GM19467 (cell line): Measurements from ENCODE around the gene ZNF318.
"Not testable (repeated sequence)": the region's sequence is repeated elsewhere in the genome, so short reads cannot be mapped to it uniquely, and the experiment has no call there.

Experiments used
- ATAC-seq: cut with Tn5 transposase; IDR thresholded peaks from one replicate; pipeline ENCODE4 v1.9.1; 2021; ENCODE audit warnings: mild to moderate bottlenecking, moderate library complexity; ENCODE audit not compliant: unreplicated experiment

The ZNF318 gene, protein sequence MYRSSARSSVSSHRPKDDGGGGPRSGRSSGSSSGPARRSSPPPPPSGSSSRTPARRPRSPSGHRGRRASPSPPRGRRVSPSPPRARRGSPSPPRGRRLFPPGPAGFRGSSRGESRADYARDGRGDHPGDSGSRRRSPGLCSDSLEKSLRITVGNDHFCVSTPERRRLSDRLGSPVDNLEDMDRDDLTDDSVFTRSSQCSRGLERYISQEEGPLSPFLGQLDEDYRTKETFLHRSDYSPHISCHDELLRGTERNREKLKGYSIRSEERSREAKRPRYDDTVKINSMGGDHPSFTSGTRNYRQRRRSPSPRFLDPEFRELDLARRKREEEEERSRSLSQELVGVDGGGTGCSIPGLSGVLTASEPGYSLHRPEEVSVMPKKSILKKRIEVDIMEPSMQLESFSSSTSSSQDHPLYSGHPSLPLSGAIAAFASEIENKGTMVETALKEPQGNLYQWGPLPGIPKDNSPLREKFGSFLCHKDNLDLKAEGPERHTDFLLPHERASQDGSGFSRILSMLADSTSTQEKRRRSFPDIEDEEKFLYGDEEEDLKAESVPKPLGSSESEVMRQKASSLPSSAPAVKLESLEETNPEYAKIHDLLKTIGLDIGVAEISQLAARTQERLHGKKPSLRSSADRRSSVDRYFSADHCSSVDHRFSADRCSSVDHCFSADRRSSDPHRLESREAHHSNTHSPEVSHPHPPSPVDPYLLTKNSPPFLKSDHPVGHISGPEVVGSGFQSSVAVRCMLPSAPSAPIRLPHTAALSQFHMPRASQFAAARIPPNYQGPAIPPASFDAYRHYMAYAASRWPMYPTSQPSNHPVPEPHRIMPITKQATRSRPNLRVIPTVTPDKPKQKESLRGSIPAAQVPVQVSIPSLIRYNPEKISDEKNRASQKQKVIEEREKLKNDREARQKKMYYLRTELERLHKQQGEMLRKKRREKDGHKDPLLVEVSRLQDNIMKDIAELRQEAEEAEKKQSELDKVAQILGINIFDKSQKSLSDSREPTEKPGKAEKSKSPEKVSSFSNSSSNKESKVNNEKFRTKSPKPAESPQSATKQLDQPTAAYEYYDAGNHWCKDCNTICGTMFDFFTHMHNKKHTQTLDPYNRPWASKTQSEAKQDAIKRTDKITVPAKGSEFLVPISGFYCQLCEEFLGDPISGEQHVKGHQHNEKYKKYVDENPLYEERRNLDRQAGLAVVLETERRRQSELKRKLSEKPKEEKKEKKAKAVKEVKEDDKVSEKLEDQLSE (N-terminal part only)

DNA sequence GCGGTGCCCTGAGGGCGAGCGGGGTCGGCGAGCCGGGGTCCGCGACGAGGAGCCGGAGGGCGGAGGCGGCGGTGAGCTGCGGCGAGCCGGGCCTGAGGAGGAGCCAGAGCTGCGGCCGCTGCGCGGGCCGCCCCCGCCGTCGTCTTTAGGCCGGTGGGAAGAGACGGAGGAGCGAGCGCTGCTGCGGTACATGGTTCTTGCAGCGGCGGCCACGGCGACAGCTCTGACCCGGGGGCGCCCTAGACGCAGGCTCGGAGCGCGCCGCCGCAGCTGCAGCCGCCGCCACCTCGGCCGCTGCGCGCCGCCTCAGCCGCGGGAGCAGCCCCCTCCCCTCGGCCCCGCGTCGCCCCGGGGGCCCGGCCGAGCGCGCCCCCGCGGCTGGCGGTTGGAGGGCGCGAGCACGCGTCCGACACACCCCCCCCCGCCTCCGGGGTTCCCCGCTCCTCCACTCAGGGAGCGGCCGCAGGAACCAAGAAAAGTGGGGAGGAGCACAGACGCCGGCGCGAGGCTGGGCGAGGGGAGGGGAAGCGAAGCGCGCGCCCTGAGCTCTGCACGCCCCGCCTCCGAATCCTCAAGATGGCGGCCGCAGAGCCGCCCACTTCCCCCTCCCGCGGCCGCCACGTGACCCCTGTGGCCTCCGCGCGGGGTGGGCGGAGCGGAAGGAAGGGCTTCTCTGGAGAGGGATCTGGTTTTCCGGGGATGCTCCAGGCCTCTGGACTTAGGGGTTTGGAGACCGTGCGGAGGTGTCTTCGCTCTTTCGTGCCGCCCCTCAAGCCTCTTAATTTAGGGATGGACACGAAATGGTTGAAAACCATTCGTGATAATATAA is at the start of gene ZNF318:
Gene ZNF318, minus strand, starts transcription at position 474 of the 829 bp plus-strand sequence. Its CDS starts 282 bp downstream, at position 192.
- peak; percentile 80 for ATAC-seq

DNA sequence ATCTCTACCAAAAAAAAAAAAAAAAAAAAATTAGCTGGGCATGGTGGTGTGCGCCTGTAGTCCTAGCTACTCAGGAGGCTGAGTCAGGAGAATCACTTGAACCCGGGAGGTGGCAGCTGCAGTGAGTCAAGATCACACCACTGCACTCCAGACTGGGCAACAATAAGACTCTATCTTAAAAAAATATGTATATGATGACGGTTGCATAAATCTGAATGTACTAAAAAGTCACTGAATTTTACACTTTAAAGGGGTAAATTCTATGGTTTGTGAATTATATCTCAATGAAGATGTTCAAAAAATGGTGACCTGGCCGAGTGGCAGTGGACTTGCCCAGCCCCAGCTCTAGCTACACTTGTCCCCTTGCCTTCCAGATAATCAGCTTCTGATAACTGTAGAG is 47.5 kb upstream of the ZNF318 start:
- ATAC-seq = no peak

DNA sequence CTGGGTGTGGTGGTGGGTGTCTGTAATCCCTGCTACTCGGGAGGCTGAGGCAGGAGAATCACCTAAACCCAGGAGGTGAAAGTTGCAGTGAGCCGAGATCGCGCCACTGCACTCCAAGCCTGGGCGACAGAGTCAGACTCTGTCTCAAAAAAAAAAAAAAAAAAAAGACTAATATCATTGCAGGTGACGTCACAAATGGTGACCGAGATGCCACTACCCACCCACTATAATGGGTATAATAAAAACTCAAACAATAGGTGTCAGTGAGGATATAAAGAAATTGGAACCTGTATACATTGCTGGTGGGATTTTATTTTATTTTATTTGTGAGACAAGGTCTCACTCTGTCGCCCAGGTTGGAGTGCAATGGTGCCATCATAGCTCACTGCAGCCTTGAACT is 45.8 kb upstream of the ZNF318 start:
- not testable (repeated sequence) for ATAC-seq

DNA sequence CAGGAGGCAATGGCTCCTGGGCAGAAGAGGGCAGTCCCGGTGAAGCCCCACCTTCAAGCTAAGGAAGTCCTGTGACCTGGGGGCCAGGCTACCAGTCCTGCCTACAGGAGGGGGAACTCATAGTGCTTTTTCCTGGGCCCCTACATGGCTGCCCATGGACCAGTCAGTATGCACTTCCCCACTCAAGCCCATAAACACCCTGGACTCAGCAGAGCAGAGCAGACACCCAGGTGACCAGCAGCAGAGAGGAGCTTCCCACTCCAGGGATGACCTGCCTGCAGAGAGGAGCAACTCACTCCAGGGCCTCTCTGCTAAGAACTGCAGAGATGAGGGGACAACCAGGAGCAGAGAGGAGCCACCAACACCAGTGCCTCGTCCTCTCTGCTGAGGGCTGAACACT is 43.6 kb upstream of the ZNF318 start:
- no peak for ATAC-seq

DNA sequence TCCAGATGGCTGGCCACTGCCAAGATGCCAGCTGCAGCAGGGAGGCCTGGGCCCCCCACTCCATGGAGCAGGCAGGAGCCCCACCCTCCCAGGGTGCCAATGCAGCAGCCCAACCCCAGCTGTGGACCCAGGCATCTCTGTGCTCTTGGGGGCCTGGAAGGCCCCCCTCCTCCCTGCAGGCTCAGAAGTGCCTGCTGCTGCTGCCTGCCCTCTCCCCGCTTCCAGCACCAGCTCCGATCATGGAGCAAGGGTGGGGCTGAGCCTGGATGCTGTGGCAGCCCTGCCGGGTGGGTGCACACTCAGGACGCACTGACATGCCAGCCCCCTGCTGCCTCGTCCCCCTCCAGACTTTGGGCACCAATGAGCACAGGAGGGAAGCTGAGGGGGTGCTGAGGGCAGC is 43.1 kb upstream of the ZNF318 start:
- no peak for ATAC-seq

DNA sequence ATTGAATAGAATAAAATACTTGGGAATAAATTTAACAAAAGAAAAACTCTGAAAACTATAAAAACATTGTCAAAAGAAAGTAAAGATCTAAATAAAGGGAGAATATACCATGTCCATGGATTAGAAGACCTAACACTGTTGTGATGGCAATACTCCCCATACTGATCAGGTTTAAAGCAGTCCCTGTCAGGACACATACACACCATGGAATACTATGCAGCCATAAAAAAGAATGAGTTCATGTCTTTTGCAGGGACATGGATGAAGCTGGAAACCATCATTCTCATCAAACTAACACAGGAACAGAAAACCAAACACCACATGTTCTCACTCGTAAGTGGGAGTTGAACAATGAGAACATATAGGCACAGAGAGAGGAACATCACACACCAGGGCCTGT is 41.3 kb upstream of the ZNF318 start:
- ATAC-seq = not testable (repeated sequence)

DNA sequence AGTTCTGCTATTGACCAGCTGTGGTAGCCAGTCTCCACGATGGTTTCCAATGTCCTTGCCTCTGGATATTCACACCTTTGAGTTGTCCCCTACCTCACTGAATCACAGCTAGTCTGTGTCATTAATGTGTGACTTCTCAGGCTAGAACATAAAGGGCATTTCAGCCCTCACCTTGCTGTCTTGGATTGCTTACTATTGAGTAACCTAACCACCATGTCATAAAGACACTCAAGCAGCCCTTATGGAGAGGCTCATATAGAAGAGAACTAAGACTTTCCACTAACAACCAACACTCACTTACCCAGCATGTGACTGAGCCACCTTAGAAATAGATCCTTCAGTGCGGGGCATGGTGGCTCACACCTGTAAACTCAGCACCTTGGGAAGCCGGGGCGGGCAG is 38.8 kb upstream of the ZNF318 start:
- ATAC-seq = no peak

DNA sequence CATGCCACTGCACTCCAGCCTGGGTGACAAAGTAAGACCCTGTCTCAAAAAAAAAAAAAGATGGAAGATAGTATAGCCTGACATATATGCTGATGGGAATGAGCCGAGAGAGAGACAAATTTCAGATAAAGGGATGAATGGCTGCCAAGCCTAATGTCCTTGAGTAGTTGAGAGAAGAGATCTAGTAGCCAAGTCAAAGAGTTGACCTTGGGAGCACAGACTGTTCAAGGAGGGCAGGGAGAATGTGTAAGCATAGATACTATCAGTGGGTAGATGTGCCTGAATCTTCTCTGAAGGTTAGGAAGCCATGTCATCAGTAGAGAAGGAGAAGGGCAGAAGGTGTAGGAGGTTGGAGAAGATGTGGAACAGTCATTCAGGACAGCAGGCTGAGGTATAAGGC is 37.8 kb upstream of the ZNF318 start:
- no peak for ATAC-seq

DNA sequence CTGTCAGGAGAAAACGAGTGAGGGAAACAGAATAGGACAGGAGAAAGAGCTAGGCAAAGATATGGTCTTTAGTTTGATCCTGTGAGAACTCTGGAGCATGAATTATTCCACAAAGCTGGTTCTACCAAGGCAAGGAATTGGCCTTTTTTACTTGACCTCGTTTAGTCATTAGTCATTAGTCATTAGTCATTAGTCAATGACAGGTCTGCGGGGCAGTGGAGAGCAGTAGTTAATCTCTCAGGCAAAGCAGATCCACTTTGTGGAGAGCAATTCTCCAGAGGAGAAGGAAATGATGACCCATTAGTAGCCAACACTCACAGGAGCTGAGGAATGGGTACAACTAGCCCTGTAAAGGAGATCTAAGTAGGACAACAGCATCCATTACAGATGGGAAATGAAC is 35.9 kb upstream of the ZNF318 start:
- ATAC-seq = no peak

DNA sequence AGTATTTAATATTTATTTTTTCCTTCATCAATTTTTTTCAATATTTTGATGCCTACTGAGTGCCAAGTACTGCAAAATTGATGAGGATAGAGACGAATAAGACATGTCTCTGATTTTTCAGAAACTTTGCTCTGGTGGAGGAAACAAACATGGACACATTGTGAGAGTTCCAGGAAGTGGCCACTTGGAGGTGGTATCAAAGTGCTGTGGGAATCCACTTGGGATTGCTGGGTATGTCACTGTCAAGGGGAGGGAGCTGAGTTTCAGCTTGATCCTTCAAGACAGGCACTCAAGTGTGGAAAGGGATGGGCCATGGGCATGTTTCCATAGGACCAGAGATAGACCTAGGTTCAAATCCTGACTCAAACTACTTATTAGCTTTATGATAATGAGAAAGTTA is 33.4 kb upstream of the ZNF318 start:
- ATAC-seq = no peak

DNA sequence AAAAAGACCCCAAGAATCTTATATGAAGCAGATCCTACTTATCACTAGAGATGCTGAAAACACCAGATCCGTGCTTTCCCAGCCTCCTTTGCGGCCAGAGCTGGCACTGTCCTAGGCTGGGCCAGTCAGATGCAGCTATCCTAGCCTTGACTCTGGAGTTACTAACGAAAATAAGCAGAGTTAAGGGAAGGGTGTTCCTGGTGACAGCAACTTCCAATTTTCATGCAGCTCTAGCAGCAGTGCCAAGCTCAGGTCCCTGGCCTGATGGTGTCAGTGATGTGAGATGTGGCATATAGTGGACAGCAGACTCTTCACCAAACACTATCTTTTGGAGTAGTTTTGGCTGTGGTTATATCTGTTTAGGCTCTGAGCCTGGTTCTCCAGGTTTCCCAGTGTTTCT is 32.3 kb upstream of the ZNF318 start:
- ATAC-seq = no peak

DNA sequence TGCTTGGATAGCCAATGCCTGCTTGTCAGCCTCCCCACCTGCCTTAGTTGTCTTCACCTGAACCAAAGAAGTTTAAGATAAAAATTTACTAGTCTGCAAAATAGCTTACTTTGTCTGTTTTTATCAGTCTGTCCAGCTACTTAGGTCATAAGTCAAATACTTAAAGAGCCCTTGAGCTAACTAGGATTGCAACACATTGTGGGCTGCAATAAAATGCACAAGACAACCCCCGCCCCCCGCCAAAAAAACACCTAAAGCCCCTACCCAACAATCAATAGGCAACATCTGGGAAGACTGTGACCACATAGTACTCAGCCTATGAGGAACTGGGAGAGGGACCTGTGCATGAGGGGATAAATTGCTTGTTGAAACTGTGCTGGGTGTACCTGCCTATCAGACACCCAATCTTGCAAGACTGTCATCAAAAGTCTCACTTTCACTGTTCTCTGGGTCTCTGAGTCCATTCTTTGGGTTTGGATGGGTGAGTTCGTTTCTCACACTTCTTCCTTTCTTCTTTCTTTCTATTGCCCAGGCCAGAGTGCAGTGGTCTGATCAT is 30.6 kb upstream of the ZNF318 start:
- ATAC-seq = no peak

DNA sequence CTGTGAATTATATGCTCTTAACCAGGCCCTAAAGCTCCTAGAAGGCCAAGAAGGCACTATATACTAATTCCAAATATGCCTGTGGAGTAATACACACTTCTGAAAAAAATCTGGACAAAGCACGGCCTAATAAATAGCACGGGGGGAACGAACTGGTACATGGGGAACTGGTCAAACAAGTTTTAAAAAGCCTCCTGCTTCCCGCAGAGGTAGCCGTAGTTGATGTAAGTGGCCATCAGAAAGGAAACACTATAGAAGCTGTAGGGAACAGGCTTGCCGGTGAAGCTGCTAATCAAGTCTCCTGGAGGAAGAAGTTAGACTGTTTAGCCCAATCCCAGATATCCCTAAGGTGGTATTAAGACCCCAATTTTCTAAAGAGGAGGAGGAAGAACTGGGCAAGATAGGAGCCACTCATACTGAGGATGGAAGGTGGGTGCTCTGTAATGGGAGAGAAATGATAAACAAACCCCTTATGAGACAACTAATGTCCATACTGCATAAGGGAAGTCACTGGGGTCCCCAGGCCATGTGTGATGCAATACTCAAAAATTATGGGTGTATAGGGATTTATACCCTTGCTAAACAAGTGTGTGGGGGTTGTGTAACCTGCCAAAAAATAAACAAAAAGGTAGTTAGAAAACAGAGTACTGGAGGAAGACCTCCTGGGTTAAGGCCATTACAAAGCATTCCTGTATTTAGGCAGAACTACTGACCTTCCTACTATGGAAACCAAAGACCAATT is 27.1 kb upstream of the ZNF318 start:
- ATAC-seq = no peak

DNA sequence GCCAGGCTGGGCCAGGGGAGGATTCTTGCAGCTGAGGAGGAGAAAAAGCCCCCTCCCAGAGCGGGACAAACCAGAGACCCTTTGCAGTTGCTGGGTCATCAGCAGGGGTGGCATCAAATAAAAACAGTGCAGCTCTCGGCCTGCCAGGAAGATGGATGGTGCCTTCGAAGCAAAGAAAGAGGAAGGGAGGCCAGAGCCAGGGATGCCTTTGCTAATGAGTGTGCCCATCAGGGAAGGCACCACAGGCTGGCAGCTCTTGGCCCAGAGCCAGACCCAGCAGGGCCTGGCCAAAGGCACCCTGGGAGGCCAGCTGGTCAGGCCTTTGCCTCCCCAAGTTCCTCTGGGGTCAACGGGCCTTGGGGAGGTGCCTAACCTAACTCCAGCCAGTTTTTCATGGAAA is 26.3 kb upstream of the ZNF318 start:
- no peak for ATAC-seq

DNA sequence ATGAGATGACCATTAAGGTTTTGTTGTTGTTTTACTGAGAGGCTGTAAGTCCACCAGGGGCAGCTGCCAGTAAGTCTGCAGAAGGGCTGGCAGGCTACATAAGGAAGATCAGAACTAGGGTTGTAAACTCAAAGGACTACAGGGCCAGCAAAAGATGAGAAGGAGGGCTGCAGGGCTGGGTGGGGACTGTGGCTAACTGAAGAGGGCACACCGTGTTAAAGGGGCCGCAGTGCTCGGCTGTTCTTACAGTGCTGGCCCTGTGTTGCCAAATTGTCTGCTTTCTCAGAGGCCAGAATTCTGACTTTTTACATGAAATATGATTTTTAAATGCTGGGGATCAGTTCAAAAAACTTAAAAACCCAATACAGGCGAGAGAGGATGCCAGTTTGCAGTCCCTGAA is 25.5 kb upstream of the ZNF318 start:
- no peak for ATAC-seq

DNA sequence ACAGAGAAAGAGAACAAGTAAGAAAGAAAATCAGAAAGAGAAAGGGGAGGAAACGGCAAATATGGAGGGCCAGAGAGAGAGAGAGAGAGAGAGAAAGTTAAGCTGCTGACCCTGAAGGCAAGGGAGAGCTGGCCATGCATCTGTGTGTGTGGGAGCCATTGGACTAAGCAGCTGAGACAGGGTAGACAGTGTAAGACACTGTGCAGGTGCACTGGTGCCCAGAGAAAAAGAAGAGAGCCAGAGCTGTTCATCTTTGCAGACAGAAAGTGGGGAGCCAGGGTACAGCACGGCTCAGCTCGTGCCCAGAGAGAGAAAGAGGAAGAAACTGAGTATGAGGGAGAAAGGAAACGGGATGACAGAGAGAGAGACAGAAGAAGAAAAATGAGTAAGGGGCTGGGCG is 24.2 kb upstream of the ZNF318 start:
- no peak for ATAC-seq

DNA sequence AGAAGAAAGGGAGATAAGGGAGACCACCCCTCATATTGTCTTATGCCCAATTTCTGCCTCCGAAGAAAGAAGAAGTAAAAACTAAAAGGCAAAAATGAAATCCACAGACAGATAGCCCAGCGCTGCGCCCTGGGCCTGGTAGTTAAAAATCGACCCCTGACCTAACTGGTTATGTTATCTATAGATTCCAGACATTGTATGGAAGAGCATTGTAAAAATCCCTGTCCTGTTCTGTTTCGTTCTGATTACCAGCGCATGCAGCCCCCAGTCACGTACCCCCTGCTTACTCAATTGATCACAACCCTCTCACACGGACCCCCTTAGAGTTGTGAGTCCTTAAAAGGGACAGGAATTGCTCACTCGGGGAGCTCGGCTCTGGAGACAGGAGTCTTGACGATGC is 23.7 kb upstream of the ZNF318 start:
- not testable (repeated sequence) for ATAC-seq

DNA sequence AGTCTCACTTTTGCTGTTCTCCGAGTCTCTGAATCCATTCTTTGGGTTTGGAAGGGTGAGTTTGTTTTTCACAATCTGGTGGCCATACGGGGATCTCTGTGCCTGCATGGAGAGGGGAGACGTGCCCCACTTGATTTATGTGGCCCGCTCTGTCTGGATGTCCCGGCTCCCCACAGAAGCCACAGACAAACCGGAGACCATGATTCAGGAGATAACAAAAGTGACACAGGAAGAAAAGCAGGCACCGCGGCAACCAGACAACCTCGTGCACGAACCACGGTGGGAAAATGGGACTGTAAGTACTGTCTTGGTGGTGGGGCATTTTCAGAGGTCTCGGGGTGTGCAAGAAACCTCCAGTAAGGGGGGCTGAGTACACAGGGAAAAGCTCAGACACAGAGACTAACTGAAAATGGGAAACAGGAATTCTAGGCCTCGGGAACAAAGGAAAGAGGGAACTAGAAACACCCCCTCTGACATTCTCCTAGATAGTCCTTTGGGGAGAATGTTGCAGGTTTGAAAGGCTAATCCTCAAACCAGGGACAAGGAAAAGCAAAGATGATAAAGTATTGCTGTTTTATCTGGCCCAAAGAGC is 22.1 kb upstream of the ZNF318 start:
- no peak for ATAC-seq
